ENCODE results near the gene PLCB4. TPM values are rescaled to one million over a fixed set of nuclear protein-coding genes. Genes with fewer than 3 reads are reported as not detected.

Gene PLCB4
- total RNA-seq, 1 experiment from 2014 or later, result 0.47 TPM

DNA sequence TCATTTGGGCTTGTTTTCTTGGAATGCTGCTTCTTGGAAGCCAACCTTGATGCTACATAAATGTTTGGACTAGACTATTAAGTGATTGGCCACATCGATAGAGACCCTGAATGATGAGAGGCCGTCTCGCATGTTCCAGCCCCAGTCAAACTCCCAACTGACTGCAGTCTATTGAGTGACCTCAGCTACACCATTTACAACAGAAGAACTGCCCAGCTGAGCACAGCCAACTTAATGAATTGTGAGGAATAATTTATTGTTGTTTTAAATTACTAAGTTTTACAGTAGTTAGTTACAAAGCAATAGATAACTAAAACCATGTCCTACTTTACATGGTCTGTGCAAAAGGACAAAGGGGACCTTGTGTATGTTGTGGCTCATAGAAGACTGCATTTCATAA is 63.0 kb downstream of the PLCB4 start:
- H3K27ac ChIP-seq, result no peak overlapping the region

GRCh38 chr20:9134346-9134745 is 65.5 kb downstream of the PLCB4 start:
- no peak for DNase-seq
- no peak overlapping the region for H3K4me3 ChIP-seq
- H3K36me3 ChIP-seq, result no peaks in the 10 kb centered on the region
- H3K27ac ChIP-seq, result no peak overlapping the region
- H3K27me3 ChIP-seq, result peaks cover 5% of the 10 kb centered on the region; the same call in 1 of the 2 replicates
- H3K4me1 ChIP-seq, result no peaks in the 10 kb centered on the region
- no peaks in the 10 kb centered on the region; the same call in 1 of the 2 replicates for H3K9me3 ChIP-seq (replicated peaks)

More for the DNA sequence above, 63.0 kb downstream of the PLCB4 start:
- no peak for DNase-seq
- H3K27me3 ChIP-seq, result peaks cover 5% of the 10 kb centered on the region; the same call in 1 of the 2 replicates
- no peaks in the 10 kb centered on the region; the same call in 1 of the 2 replicates for H3K9me3 ChIP-seq (replicated peaks)
- no peaks in the 10 kb centered on the region for H3K4me1 ChIP-seq
- H3K36me3 ChIP-seq, result no peaks in the 10 kb centered on the region
- no peak overlapping the region for H3K4me3 ChIP-seq

DNA sequence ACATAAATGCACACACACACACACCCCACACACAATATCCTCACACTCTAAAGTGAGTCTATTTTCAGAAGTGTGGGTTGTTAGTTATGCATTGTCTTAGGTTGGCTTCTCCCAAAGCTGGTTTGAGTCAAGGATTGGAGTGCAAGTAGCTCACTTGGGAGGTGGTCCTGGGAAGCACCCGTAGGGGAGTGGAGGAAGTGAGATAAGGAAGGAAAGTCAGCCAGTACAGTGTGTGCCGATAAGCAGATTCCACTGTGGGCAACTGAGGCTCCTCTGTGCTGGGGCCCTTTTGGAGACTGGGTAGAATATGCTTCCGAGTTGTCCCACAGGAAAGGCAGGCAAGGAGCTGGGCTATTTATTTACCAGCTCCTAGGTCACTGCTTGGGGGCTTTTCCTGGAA is 67.2 kb downstream of the PLCB4 start:
- Histone ChIP-seq H3K27me3 (peaks cover 2% of the 10 kb centered on the region; the same call in 1 of the 2 replicates), H3K36me3 (no peaks in the 10 kb centered on the region), H3K27ac (no peak overlapping the region), H3K9me3 (replicated peaks) (no peaks in the 10 kb centered on the region; the same call in 1 of the 2 replicates), H3K4me1 (no peaks in the 10 kb centered on the region), H3K4me3 (no peak overlapping the region)
- DNase-seq, result no peak

DNA sequence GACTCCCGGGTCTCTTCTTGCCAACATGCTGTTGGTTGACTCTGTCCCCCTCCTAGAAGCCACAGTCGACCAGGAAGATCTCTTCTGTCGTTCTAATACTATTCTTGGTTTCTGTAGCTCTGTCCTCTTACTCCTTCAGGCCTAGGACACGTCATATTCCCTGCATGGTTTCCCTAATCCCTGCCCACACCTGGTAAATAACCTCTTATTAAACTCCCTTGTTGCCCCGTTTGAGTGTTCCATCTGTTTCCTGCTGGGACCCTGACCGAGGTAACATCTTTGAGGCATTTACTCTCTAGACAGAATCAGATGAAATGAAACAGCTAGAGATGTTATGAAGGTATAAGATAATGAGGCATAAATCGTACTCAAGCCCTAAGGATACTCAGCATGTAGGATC is 68.1 kb downstream of the PLCB4 start:
- H3K9me3 ChIP-seq (replicated peaks), result no peaks in the 10 kb centered on the region; the same call in 1 of the 2 replicates
- no peak overlapping the region for H3K4me3 ChIP-seq
- H3K27me3 ChIP-seq, result peaks cover 2% of the 10 kb centered on the region; the same call in 1 of the 2 replicates
- no peaks in the 10 kb centered on the region for H3K4me1 ChIP-seq
- H3K27ac ChIP-seq, result no peak overlapping the region
- no peak for DNase-seq
- H3K36me3 ChIP-seq, result no peaks in the 10 kb centered on the region

- Histone ChIP-seq H3K4me1 (no peaks in the 10 kb centered on the region), H3K4me3 (no peak overlapping the region), H3K36me3 (no peaks in the 10 kb centered on the region), H3K27ac (no peak overlapping the region), H3K27me3 (peaks cover 2% of the 10 kb centered on the region; the same call in 1 of the 2 replicates), H3K9me3 (replicated peaks) (no peaks in the 10 kb centered on the region; the same call in 1 of the 2 replicates)
- no peak for DNase-seq
Observed at GRCh38 chr20:9139106-9139833, 70.4 kb downstream of the PLCB4 start.

DNA sequence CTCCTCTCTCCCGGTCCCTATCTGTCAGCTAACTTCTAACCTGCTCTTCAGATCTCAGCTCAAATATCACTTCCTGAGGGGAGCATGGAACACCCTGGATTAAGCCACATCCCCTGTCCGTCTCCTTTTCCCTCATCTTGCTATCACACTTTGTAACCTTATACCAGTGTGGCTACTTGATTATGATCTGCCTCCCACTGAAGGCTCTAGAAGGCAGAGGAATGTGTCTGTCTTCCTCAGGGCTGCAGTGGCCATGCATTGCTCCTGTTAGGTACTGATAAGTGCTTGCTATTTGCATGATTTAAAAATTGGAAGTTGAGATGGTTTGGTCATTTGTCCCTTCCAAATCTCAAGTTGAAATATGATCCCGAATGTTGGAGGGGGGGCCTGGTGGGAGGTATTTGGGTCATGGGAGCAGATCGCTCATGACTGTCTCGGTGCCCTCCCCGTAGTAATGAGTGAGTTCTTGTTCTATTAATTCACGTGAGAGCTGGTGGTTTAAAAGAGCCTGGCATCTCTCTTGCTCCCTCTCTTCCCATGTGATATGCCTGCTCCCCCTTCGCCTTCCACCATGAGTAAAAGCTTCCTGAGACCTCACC is 71.4 kb downstream of the PLCB4 start:
- H3K4me3 ChIP-seq, result no peak overlapping the region
- H3K27me3 ChIP-seq, result peaks cover 2% of the 10 kb centered on the region; the same call in 1 of the 2 replicates
- no peaks in the 10 kb centered on the region for H3K9me3 ChIP-seq (replicated peaks)
- no peaks in the 10 kb centered on the region for H3K4me1 ChIP-seq
- no peak overlapping the region for H3K27ac ChIP-seq
- DNase-seq, result peak in 1 of 2 experiments; percentile 5
- H3K36me3 ChIP-seq, result no peaks in the 10 kb centered on the region

- peaks cover 2% of the 10 kb centered on the region; the same call in 1 of the 2 replicates for H3K27me3 ChIP-seq
- no peaks in the 10 kb centered on the region for H3K9me3 ChIP-seq (replicated peaks)
- no peaks in the 10 kb centered on the region for H3K36me3 ChIP-seq
- no peak overlapping the region for H3K27ac ChIP-seq
- H3K4me1 ChIP-seq, result no peaks in the 10 kb centered on the region
- DNase-seq, result no peak
- no peak overlapping the region for H3K4me3 ChIP-seq
Observed at GRCh38 chr20:9141070-9141469, 72.2 kb downstream of the PLCB4 start.

DNA sequence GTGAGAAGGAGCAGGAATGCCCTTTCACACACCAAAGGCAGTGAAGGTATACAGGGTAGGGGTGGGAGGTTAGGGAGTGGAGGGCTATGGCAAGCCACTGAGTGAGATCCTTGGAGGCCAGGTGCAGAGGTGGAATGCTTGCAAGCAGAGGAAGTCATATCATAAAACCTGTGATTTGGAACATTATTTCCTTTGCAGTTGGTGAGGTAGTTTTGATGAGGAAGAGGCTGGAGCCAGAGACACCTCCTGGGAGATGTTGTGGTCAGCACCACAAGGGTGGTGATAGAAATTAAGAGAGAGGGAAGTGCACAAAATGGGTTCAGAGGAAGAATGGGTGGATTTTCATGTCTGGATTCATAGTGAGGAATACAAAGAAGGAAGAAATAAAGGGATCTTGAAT is 73.0 kb downstream of the PLCB4 start:
- no peaks in the 10 kb centered on the region for H3K4me1 ChIP-seq
- no peak overlapping the region for H3K27ac ChIP-seq
- DNase-seq, result no peak
- H3K27me3 ChIP-seq, result peaks cover 2% of the 10 kb centered on the region; the same call in 1 of the 2 replicates
- H3K36me3 ChIP-seq, result no peaks in the 10 kb centered on the region
- no peak overlapping the region for H3K4me3 ChIP-seq
- no peaks in the 10 kb centered on the region for H3K9me3 ChIP-seq (replicated peaks)

DNA sequence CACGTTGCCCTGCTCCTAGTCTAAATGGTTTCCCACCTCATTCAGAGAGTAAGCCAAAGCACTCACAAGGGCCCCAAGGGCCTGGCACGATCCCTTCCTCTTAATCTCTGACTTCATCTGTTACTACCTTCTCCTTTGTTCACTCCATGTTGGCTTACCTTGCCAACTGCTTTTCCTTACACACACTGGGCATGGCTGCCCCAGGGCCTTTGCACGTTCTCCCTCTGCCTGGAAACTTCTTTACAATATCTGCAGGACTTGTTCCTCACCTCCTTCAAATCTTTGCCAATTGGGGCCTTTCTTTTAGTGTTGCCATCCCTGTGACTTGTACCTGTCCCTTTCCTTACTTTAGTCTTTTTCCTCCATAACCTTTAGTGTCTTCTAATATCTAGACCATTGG is 73.9 kb downstream of the PLCB4 start:
- no peak overlapping the region for H3K27ac ChIP-seq
- no peak overlapping the region for H3K4me3 ChIP-seq
- H3K4me1 ChIP-seq, result no peaks in the 10 kb centered on the region
- H3K9me3 ChIP-seq (replicated peaks), result no peaks in the 10 kb centered on the region
- no peaks in the 10 kb centered on the region for H3K36me3 ChIP-seq
- DNase-seq, result no peak
- H3K27me3 ChIP-seq, result peaks cover 2% of the 10 kb centered on the region; the same call in 1 of the 2 replicates

- H3K27ac ChIP-seq, result no peak overlapping the region
- H3K27me3 ChIP-seq, result peaks cover 2% of the 10 kb centered on the region; the same call in 1 of the 2 replicates
- H3K36me3 ChIP-seq, result no peaks in the 10 kb centered on the region
- H3K9me3 ChIP-seq (replicated peaks), result no peaks in the 10 kb centered on the region
- no peaks in the 10 kb centered on the region for H3K4me1 ChIP-seq
- H3K4me3 ChIP-seq, result no peak overlapping the region
- no peak for DNase-seq
Observed at GRCh38 chr20:9143926-9144325, 75.0 kb downstream of the PLCB4 start.

- H3K9me3 ChIP-seq (replicated peaks), result no peaks in the 10 kb centered on the region
- H3K4me1 ChIP-seq, result no peaks in the 10 kb centered on the region
- peaks cover 2% of the 10 kb centered on the region; the same call in 1 of the 2 replicates for H3K27me3 ChIP-seq
- no peaks in the 10 kb centered on the region for H3K36me3 ChIP-seq
- no peak for DNase-seq
- H3K4me3 ChIP-seq, result no peak overlapping the region
- H3K27ac ChIP-seq, result no peak overlapping the region
Observed at GRCh38 chr20:9144643-9145042, 75.8 kb downstream of the PLCB4 start.

DNA sequence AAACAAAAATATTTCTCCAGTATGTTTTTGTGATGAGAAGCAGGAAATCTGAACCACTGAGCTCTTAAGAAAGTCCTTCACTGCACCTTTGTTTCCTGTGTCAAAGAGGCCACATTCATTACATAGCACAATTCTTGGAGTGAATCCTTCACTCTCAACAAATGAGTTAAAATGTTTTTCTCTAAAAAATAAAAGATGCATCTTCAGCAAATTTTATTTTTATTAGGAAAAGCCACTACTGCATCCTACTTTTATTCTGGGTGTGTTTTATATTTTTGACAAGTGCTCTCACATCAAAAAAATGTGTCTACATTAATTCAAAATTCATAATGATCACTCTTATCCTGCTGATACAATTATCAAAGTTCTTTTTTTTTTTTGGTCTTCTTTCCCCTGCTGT is 76.3 kb downstream of the PLCB4 start:
- Histone ChIP-seq H3K27ac (no peak overlapping the region), H3K9me3 (replicated peaks) (no peaks in the 10 kb centered on the region), H3K27me3 (peaks cover 2% of the 10 kb centered on the region; the same call in 1 of the 2 replicates), H3K4me3 (no peak overlapping the region), H3K36me3 (no peaks in the 10 kb centered on the region), H3K4me1 (no peaks in the 10 kb centered on the region)
- DNase-seq, result no peak

GRCh38 chr20:9146649-9147048 is 77.8 kb downstream of the PLCB4 start:
- DNase-seq, result no peak
- no peak overlapping the region for H3K4me3 ChIP-seq
- H3K9me3 ChIP-seq (replicated peaks), result no peaks in the 10 kb centered on the region
- H3K27me3 ChIP-seq, result no peaks in the 10 kb centered on the region
- no peaks in the 10 kb centered on the region for H3K4me1 ChIP-seq
- H3K36me3 ChIP-seq, result no peaks in the 10 kb centered on the region
- H3K27ac ChIP-seq, result no peak overlapping the region

DNA sequence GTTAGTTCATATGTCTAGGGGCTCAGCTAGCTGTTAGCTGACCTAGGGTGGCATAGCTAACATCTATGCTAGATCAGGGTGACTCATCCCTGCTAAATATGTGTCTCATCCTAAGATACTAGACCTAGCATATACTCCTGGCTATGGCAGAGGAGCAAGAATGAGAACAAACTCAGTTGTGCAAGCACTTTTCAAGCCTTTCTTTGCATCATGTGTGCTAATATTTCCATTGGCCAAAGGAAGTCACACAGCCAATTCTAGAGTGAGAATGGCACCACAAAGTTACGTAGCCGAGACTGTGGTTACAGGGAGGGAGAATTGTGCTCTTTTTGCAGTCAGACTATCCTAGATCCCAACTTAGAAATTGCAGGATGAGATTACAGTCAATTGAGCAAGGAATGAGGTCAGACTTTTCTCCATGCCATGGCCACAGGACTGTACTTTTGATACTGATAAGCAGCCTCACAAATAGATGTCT is 78.7 kb downstream of the PLCB4 start:
- Histone ChIP-seq H3K27me3 (no peaks in the 10 kb centered on the region), H3K27ac (no peak overlapping the region), H3K4me3 (no peak overlapping the region), H3K9me3 (replicated peaks) (no peaks in the 10 kb centered on the region), H3K4me1 (no peaks in the 10 kb centered on the region), H3K36me3 (no peaks in the 10 kb centered on the region)
- no peak for DNase-seq

DNA sequence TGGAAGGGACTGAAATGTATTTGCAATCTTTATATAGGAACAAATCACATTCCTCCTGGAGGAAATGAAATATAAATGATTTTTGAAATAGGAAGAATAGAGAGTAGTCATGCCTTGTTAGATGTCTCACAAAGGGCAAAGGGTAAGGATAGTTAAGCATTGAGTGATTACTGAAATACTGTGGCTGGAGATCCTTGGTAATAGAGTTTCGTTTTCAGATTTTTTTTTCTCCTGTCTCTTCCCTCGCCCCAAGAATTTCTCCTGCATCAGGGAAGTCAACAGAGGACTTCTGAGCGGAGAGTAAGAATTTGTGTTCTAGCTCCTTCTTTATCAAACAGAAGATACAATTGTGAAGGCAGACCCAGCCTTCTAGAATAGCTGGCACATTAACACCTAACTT is 79.4 kb downstream of the PLCB4 start:
- H3K4me3 ChIP-seq, result no peak overlapping the region
- H3K4me1 ChIP-seq, result no peaks in the 10 kb centered on the region
- H3K9me3 ChIP-seq (replicated peaks), result no peaks in the 10 kb centered on the region
- DNase-seq, result no peak
- H3K36me3 ChIP-seq, result no peaks in the 10 kb centered on the region
- H3K27ac ChIP-seq, result no peak overlapping the region
- H3K27me3 ChIP-seq, result no peaks in the 10 kb centered on the region

Measured in SJCRH30 (cell line).